NCI-H1436 (cell line): ENCODE data around the gene ABCB7.
"Not testable (repeated sequence)": the region's sequence is repeated elsewhere in the genome, so short reads cannot be mapped to it uniquely, and the experiment has no call there.

Experiments
- DNase-seq: peaks from one replicate; lab custom pipeline; 2025; lab: John Stamatoyannopoulos, UW

ABCB7 gene

DNA sequence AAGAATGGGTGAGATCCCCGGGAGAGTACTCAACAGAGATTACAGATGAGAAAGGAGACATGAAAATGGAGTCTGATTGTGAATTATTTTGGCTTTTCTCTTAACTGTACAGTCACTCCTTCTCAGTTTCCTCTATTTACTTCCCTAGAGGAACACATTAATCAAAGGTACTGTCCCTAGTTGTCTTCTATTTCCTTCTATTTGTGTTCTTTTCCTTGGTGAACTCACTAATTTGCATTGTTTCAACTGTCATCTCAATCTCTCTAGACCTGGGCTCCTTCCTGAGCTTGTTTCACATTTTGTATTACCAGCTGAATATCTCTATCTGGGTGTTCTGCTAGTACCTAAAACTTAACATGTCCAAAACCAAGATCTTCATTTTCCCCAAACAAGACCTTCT lies 59.8 kb downstream of the ABCB7 start:
- no peak for DNase-seq

DNA sequence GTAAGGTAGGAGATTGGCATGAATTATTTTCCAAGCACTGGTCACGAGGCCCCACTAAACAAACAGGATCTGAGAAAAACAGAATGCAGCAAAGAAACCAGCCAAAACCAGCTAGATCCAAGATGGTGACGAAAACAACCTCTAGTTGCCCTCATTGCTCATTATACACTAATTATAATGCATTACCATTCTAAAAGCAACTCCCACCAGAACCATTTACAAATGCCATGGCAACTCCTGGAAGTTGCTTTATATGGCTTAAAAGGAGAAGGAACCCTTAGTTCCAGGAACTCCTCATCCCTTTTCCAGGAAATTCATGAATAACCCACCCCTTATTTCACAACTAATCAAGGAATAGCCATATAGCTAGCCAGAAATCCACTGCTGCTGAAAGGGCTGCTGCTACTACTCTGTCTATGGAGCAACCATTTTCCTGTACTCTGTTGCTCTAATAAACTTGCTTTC lies 69.3 kb downstream of the ABCB7 start:
- no peak for DNase-seq

DNA sequence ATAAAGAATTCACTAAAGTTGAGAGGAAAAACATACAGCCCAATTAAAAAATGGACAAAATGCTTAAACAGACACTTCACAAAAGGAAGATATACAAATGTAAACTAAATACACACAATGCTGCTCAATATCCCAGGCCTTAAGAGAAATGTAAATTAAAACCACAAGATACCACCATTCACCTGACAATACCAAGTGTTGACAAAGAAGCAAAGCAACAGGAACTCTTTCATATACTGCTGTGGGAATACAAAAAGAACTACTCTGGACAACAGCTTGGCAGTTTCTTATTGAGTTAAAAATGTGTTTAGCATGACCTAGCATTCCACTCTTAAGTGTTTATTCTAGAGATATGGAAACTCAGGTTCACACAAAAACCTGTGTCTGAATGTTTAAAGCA lies 71.3 kb downstream of the ABCB7 start:
- DNase-seq: no peak

DNA sequence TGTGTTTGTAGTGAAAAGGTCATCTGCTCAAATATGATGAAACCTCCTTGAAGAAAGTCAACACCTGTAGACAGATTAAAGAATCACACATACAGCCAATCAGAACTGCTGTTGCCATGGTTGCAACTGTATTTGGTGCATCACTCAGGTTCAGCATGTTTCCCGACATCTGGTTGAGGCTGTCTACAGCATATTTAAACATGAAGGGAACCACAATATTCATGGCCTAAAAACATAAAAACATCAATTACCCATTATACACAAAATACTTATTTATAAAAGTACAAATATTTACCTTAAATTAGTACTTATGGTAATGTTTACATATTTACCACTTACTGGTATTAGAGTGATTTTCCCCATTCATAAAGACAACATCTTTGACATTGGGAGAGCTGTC lies 79.7 kb downstream of the ABCB7 start:
- DNase-seq: no peak

DNA sequence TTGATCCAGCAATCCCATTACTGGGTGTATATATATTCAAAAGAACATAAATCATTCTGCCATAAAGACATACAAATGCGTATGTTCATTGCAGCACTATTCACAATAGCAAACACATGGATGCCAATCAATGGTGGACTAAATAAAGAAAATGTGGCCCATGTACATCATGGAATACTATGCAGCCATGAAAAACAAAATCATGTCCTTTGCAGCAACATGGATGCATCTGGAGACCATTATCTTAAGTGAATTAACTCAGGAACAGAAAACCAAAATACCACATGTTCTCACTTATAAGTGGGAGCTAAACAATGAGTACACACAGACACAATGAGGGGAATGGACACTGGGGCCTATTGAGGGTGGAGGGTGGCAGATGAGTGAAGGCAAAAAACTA lies 81.6 kb downstream of the ABCB7 start:
- no peak for DNase-seq

DNA sequence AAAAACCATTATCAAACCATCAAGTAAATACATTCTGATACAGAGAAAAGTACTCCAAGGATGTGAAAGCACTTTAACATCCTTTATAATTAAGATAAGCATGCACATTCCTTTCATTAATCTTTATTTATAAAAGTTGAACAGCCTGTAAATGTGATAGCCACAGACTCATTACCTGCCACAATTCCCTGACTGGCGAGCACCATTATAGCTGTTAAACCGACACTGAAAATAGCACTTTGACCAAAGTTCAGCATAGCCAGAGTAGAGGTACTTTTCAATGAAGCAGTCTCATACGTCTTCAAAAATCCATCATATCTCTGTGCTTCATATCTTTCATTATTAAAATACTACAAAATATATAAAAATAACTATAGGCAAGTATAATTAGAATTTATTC lies 84.7 kb downstream of the ABCB7 start:
- no peak for DNase-seq

DNA sequence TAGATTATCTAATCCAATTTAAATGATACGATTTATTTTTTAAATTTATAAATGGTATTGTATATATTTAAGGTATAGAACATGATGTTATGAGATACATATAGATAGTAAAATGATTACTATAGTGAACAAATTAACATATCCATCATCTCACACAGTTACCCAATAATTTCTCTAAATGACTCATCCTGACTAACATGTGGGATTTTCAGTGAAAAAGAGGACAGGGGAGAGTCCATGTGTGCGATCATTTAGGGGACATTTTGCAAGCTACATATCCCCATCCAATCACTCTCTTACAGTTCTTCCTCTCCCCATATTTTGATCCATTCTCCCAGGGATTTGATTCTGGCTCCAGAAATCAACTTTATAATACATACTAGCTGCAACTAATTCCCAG lies 88.2 kb downstream of the ABCB7 start:
- no peak for DNase-seq

DNA sequence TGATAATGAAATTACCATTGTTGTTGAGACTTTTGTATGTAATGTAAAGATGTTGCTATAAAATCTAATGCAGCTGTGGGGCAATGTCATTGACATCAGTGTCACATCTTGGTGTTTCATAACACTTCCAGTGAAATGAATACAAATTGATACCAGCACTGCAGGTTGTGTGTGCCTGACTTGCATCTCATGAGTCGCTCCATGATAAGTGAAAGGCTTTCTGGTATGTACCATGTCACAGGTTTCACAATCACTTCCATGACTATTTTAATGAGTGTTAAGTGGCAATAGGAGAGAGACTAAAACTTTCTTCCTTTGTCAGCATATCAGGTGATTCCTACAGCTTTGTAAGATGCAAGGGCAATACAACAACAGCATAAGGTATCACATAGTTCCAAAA lies 94.4 kb downstream of the ABCB7 start:
- no peak for DNase-seq

DNA sequence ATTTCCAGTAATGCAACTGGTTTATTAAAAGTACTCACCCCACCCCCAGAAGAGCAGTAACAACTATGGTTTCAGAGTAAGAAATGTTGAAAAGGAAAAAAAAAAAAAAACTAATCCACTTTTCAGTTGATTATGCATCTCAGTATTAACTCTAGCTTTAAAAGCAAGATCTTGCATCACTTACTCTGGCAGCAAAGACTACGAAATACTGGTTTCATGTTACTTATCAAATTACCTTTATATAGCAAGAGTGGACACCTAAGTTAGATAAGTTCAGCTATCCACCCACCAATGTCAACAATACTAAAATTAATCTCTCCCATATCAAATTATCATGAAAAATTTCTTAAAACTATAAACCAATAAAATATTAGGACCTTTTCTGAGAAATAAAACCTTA lies 105.0 kb downstream of the ABCB7 start:
- DNase-seq: no peak

DNA sequence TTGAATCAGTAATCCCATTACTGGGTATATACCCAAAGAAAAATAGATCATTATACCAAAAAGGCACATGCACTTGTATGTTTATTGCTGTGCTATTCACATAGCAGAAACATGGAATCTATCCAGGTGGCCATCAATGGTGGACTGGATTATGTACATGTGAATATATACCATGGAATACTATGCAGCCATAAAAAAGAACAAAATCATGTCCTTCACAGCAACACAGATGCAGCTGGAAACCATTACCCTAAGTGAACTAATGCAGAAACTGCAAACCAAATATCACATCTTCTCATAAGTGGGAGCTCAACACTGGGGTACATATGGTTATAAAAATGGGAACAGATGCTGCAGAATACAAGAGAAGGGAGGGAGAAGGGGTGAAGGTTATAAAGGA lies 110.7 kb downstream of the ABCB7 start:
- no peak for DNase-seq

DNA sequence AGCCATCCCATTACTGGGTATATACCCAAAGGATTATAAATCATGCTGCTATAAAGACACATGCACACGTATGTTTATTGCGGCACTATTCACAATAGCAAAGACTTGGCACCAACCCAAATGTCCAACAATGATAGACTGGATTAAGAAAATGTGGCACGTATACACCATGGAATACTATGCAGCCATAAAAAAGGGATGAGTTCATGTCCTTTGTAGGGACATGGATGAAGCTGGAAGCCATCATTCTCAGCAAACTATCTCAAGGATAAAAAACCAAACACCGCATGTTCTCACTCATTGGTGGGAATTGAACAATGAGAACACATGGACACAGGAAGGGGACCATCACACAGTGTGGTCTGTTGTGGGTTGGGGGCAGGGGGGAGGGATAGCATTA lies 111.9 kb downstream of the ABCB7 start:
- DNase-seq: not testable (repeated sequence)

DNA sequence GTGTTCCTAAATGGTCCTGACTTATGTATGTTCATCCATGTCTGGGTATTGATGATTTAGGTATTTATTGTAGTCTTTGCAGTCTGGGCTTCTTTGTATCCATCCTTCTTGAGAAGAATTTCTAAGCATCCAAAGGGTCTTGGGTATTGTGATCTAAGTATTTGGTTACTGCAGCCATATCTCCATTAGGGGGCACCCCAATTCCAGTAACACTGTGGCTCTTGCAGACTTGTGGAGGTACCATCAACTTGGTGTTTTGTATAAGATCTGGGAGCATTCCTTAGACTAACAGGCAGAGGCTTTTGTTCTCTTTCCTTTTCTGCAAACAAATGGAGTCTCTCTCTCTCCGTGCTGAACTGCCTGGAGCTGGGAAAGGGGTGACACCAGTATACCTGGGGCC lies 117.2 kb downstream of the ABCB7 start:
- no peak for DNase-seq
